GM18526 (cell line): ENCODE measurements around the gene MAP2K2.

Source experiments
- POLR2A ChIP-seq: IDR thresholded peaks from 3 replicates; pipeline ENCODE4 v1.6.1; 2011; ENCODE audit not compliant: insufficient read length; ENCODE audit errors: extremely low read depth

MAP2K2 gene

GRCh38 chr19:4075373-4075772 lies 48.5 kb downstream of the MAP2K2 start:
- no peak for TF ChIP-seq POLR2A

GRCh38 chr19:4071610-4072009 lies 52.3 kb downstream of the MAP2K2 start:
- TF ChIP-seq POLR2A = no peak

GRCh38 chr19:4069331-4069959 lies 54.5 kb downstream of the MAP2K2 start:
- no peak for TF ChIP-seq POLR2A

- no peak for TF ChIP-seq POLR2A
Observed at GRCh38 chr19:4068047-4068966, 55.6 kb downstream of the MAP2K2 start.

- TF ChIP-seq POLR2A = no peak
Observed at GRCh38 chr19:4067396-4068046, 56.4 kb downstream of the MAP2K2 start.

GRCh38 chr19:4066682-4067395 lies 57.1 kb downstream of the MAP2K2 start, which contains the start of gene ZBTB7A:
Gene ZBTB7A, minus strand, starts transcription at chr19:4066899. Its CDS starts 11,667 bp downstream, at chr19:4055232.
- TF ChIP-seq POLR2A = peak; percentile 20

- TF ChIP-seq POLR2A = no peak
Observed at GRCh38 chr19:4066176-4066606, 57.7 kb downstream of the MAP2K2 start.

GRCh38 chr19:4065430-4066175 lies 58.3 kb downstream of the MAP2K2 start:
- peak; percentile 45 for TF ChIP-seq POLR2A

GRCh38 chr19:4064496-4065260 lies 59.2 kb downstream of the MAP2K2 start:
- no peak for TF ChIP-seq POLR2A

GRCh38 chr19:4064149-4064495 lies 59.8 kb downstream of the MAP2K2 start:
- TF ChIP-seq POLR2A = no peak

GRCh38 chr19:4063369-4064148 lies 60.4 kb downstream of the MAP2K2 start:
- no peak for TF ChIP-seq POLR2A

- TF ChIP-seq POLR2A = no peak
Observed at GRCh38 chr19:4062419-4063368, 61.2 kb downstream of the MAP2K2 start.
